HG03469 (cell line): ENCODE data around the gene PRB2.
"Not testable (repeated sequence)": the region's sequence is repeated elsewhere in the genome, so short reads cannot be mapped to it uniquely, and the experiment has no call there.

Experiments used
- ATAC-seq: cut with Tn5 transposase; IDR thresholded peaks from one replicate; pipeline ENCODE4 v1.9.1; 2021; ENCODE audit warnings: mild to moderate bottlenecking, moderate library complexity, moderate number of reproducible peaks; ENCODE audit not compliant: unreplicated experiment

The PRB2 gene

GRCh38 chr12:11395467-11395866, at the start of gene PRB2:
TSS of gene PRB2 (minus strand) at chr12:11395567. CDS start at chr12:11395529, 38 bp downstream.
- ATAC-seq, result not testable (repeated sequence)

GRCh38 chr12:11437966-11438365, 42.6 kb upstream of the PRB2 start:
- ATAC-seq, result no peak

- ATAC-seq, result no peak
Measured at GRCh38 chr12:11433664-11434063, 38.3 kb upstream of the PRB2 start.

- ATAC-seq, result no peak
Measured at GRCh38 chr12:11431486-11431885, 36.1 kb upstream of the PRB2 start.

GRCh38 chr12:11427341-11427740, 32.0 kb upstream of the PRB2 start:
- ATAC-seq, result no peak

GRCh38 chr12:11412731-11413130, 17.4 kb upstream of the PRB2 start:
- ATAC-seq, result no peak

- no peak for ATAC-seq
Measured at GRCh38 chr12:11408096-11408495, 12.7 kb upstream of the PRB2 start.

- no peak for ATAC-seq
Measured at GRCh38 chr12:11397366-11397765, 2.0 kb upstream of the PRB2 start.

- not testable (repeated sequence) for ATAC-seq
Measured at GRCh38 chr12:11391456-11391855, 3.9 kb downstream of the PRB2 start.

- not testable (repeated sequence) for ATAC-seq
Measured at GRCh38 chr12:11377420-11377819, 17.9 kb downstream of the PRB2 start.

- ATAC-seq, result no peak
Measured at GRCh38 chr12:11361151-11361550, 34.2 kb downstream of the PRB2 start.

- ATAC-seq, result not testable (repeated sequence)
Measured at GRCh38 chr12:11360205-11360883, 35.0 kb downstream of the PRB2 start.

GRCh38 chr12:11351736-11352135, 43.6 kb downstream of the PRB2 start:
- ATAC-seq, result not testable (repeated sequence)

GRCh38 chr12:11348439-11348838, 46.9 kb downstream of the PRB2 start:
- no peak for ATAC-seq

GRCh38 chr12:11347810-11348209, 47.6 kb downstream of the PRB2 start:
- no peak for ATAC-seq

GRCh38 chr12:11344500-11344899, 50.9 kb downstream of the PRB2 start:
- ATAC-seq, result no peak
